Skin epidermis (tissue), 12 donors: Measurements from ENCODE around the gene MPPED1.

Source experiments
- H3K27ac ChIP-seq, 21 experiments: fragments of 200-600 bp; sonication (generic) in 11 of 21; one replicate each; pipeline ENCODE4 v1.5.0; 2020; ENCODE audit warnings: mild to moderate bottlenecking in 3 of 21, inconsistent platforms in 2 of 21, moderate library complexity in 2 of 21
- H3K4me3 ChIP-seq, 7 experiments: fragments of 200-600 bp; sonication (generic) in 2 of 7; one replicate each; pipeline ENCODE4 v1.5.0; 2020; ENCODE audit warnings: inconsistent platforms in 2 of 7, mild to moderate bottlenecking in 2 of 7, moderate library complexity in 1 of 7

Gene MPPED1

GRCh38 chr22:43425976-43426785 is 14.4 kb downstream of the MPPED1 start:
- Histone ChIP-seq H3K4me3 (no peak overlapping the region), H3K27ac (peak overlapping the region in 1 of 21 experiments; percentile 44)

GRCh38 chr22:43426816-43427215 is 15.0 kb downstream of the MPPED1 start:
- Histone ChIP-seq H3K27ac (peak overlapping the region in 1 of 21 experiments; percentile 44), H3K4me3 (no peak overlapping the region)

GRCh38 chr22:43427296-43428004 is 15.6 kb downstream of the MPPED1 start:
- H3K4me3 ChIP-seq = no peak overlapping the region
- H3K27ac ChIP-seq = peak overlapping the region in 1 of 21 experiments; percentile 44

- H3K4me3 ChIP-seq = no peak overlapping the region
- H3K27ac ChIP-seq = no peak overlapping the region
Measured at GRCh38 chr22:43428005-43428485, 16.2 kb downstream of the MPPED1 start.

- no peak overlapping the region for H3K27ac ChIP-seq
Measured at GRCh38 chr22:43428521-43428920, 16.7 kb downstream of the MPPED1 start.

GRCh38 chr22:43429426-43429825 is 17.6 kb downstream of the MPPED1 start:
- H3K27ac ChIP-seq = no peak overlapping the region

More at GRCh38 chr22:43428521-43428920, 16.7 kb downstream of the MPPED1 start:
- no peak overlapping the region for H3K4me3 ChIP-seq

GRCh38 chr22:43431808-43432554 is 20.2 kb downstream of the MPPED1 start:
- H3K4me3 ChIP-seq = no peak overlapping the region

More at GRCh38 chr22:43429426-43429825, 17.6 kb downstream of the MPPED1 start:
- no peak overlapping the region for H3K4me3 ChIP-seq

GRCh38 chr22:43432883-43433415 is 21.1 kb downstream of the MPPED1 start:
- no peak overlapping the region for H3K4me3 ChIP-seq
- H3K27ac ChIP-seq = peak overlapping the region in 1 of 21 experiments; percentile 44

More at GRCh38 chr22:43431808-43432554, 20.2 kb downstream of the MPPED1 start:
- no peak overlapping the region for H3K27ac ChIP-seq

- Histone ChIP-seq H3K4me3 (no peak overlapping the region), H3K27ac (no peak overlapping the region)
Measured at GRCh38 chr22:43433451-43434274, 21.8 kb downstream of the MPPED1 start.

GRCh38 chr22:43434275-43434927 is 22.6 kb downstream of the MPPED1 start:
- H3K27ac ChIP-seq = no peak overlapping the region
- H3K4me3 ChIP-seq = no peak overlapping the region

- no peak overlapping the region for H3K4me3 ChIP-seq
Measured at GRCh38 chr22:43434928-43435311, 23.1 kb downstream of the MPPED1 start.

GRCh38 chr22:43435851-43436811 is 24.3 kb downstream of the MPPED1 start:
- H3K27ac ChIP-seq = no peak overlapping the region
- no peak overlapping the region for H3K4me3 ChIP-seq

More at GRCh38 chr22:43434928-43435311, 23.1 kb downstream of the MPPED1 start:
- no peak overlapping the region for H3K27ac ChIP-seq

GRCh38 chr22:43436868-43437267 is 25.1 kb downstream of the MPPED1 start:
- Histone ChIP-seq H3K27ac (no peak overlapping the region), H3K4me3 (no peak overlapping the region)

GRCh38 chr22:43437871-43438475 is 26.2 kb downstream of the MPPED1 start:
- Histone ChIP-seq H3K4me3 (no peak overlapping the region), H3K27ac (no peak overlapping the region)

GRCh38 chr22:43438666-43439347 is 27.0 kb downstream of the MPPED1 start:
- H3K27ac ChIP-seq = no peak overlapping the region
- H3K4me3 ChIP-seq = no peak overlapping the region

- no peak overlapping the region for H3K27ac ChIP-seq
Measured at GRCh38 chr22:43439368-43440103, 27.7 kb downstream of the MPPED1 start.

More at GRCh38 chr22:43439368-43440103, 27.7 kb downstream of the MPPED1 start:
- no peak overlapping the region for H3K4me3 ChIP-seq
